GM19455 (cell line): Measurements from ENCODE around the gene TSPOAP1.
A peak's percentile ranks its signal among the peaks of the same experiment; 100 is the strongest.

Experiments
- ATAC-seq: cut with Tn5 transposase; IDR thresholded peaks from one replicate; pipeline ENCODE4 v1.9.1; 2021; ENCODE audit not compliant: unreplicated experiment

TSPOAP1 gene

GRCh38 chr17:58363457-58364185 is 35.0 kb upstream of the TSPOAP1 start:
- ATAC-seq: no peak

DNA sequence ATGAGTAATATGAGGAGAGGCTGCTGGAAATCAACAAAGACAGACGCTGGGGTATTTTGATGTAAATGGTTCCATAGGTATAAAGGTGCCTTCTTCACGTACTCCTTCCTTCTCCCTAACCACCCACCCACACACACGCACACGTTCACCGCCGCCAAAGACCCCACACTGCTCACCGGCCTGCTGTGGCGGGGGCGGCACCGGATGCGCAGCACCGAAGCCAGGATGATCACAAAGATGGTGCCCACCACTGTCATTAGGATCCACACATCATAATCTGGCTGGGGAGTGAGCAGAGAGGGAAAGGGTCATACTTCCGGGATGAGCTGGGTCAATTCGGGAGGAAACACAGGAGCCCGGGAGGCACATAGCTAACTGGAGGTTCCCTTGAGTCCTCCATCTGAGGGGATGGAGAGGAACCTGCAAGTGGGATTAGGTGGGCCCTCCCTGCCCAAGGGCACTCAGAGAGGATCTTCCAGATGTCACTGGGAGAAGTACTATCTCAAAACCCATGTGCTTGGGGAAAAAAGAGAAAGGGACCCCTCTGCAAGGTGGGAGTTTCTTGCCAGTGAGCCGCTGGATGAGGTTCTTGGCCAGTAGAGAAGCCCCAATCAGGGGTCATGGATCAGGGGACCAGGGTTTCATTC is 33.9 kb upstream of the TSPOAP1 start:
- no peak for ATAC-seq

DNA sequence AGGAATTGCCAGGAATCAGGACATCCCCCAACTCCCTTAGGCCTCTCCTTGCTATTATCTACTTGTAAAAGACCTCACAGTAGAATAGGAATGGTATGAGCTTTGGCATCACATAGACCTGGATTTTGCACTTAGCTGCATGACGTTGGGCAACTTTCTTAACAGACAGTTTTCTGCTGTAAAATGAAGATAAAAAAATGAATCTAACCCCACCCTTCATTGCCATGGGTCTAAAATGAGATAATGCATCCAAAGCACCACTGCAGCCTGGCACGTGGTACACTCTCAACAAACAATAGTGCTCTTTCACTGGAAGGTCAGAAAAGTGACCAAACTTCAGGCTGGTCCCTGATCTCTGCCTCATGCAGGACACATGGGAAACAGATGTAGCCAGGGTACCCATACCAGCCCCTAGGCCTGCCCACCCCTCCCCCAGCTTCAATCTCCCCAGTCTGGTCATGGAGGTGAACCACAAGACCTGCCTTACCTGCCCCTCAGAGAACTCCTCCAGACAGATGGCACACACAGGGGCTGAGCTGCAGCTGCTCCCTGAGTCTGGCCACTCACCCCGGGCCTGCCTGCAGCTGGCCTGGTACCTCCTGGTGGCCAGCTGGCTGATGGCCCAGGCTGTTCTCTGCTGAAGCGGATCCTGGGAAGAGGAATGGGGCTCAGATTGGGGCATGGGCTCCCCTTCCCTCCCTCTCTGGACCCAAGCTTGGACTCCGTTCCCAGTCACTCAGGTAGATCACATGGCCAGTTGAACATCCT is 31.9 kb upstream of the TSPOAP1 start:
- ATAC-seq: no peak

DNA sequence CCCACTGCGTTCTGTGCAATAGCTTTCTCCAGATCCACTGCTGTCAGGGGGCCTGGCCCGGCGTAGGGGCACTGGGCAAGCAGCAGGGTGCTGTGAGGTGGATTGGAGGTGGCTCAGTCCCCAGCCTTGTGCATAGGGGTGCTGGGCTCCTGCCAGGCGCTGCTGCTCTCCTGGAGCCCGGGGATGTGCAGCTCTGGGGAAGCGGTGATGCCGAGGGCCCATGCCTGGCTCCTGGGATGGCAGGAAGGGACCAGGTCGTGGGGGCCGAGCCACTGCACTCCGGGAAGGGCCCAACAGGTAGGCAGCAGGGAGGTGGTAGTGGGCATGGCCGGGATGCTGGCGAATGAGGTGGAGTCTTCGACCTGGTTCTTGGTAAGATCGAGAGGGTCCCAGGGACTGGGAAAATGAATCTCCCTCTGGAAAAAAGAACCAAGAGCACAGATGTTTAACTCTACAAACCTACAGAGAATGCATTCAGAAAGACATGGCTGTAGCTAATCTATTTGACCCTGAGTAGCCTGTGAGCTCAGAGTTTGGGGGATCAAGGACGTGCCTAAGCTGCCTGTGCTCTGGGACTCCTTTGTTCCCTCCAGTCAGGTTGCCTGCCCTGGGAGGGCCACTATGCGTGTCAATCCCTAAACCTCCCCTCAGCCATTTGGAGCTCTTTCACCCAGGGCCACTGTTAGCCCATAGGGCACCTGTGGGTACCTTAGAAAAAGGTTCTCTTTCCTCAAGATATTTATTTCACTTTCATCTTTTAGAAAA is 30.0 kb upstream of the TSPOAP1 start:
- ATAC-seq: no peak

DNA sequence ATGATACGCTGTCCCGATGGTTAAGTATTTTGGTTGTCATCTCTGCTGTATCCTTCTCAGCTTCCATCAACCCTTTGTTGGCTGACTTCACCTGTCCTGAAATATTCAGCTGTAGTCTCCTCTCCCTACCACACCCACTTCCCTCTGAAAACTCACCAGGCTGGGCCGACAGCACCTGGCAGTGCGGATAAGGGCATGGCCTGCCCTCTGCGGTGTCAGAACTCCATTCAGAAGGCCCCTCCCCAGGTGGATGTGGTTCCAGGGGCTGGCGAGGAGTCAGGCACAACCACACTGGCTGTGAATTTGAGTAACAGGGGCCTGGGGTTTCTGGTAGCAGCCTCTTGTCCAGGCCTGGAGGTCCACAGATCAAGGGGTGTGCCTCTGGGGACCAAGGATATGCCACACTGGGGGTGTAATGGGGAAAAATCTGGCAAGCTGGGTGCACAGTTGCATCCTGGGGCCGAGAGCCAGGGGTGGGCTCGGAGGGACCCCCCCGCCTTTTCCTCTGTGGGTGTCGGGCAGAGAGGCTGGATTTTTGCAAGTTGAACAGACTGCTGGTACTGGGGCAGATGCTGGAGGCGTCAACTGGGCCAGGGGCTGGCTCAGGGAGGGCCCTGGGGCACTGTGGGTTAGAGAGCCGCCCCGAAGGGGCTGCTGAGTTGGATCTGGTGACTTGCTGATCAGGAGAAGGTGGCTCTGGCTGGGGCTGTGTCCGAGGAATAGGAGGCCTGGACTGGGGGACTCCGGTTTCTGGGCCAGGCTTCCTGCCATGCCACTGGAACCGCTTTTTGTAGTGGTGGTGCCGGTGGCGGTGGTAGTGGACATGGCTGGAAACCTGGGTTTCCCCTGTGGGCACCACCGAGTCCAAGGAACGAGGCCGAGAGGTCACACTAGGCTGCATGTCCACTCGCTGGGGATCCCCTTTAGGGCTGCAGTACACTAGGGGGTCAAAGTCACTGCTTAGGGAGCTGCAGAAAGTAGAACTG is 29.0 kb upstream of the TSPOAP1 start:
- no peak for ATAC-seq

DNA sequence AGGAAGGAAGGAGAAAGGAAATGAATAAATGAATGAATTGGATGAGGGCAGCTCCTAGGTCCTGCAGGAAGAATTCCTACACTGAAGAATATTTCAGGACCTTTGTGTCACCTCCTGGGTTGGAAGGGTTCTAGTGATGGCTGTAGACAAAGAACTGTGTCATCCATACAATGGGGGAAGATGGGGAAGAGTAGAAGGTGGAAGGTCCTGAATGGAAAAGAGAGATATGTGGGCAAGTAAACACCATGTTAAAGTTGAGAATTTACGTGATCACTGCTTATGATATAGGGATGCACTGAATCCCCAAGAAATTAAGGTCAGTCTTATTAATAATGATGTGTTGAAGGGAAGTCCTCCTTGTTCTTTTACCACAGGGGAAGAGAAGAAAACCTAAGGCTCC is 27.6 kb upstream of the TSPOAP1 start:
- ATAC-seq: no peak

DNA sequence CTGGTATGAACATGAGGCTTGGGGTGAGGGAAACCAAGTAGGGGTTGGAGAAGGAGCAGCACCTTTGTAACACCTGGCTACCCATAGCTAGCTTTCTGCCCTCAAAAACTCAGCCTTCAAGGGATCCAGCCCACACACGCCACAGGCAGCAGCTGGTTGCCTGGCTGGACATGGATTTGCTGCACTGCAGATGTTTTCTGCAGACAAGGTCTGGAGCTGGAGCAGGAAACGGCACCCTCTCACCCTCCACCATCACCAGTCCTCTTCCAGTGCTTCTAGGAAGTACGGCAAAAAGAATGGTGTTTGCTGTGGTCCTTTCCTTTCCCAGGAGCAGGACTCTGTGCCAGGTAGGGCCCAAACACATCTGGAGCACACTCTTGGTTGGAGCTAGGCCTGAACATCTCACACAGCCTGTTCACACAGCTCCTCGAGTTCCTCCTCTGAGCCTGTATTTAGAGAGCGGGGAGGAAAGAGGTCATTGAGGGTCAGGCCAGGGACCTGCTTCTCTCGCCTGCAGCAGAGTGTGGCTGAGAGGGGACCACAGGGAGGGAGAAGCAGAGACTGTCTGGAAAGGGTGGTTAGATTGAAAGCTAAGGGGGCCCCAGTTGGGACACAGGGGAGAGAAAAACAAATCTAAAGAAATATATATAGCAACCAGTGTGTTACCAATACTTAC is 26.1 kb upstream of the TSPOAP1 start:
- ATAC-seq: no peak

DNA sequence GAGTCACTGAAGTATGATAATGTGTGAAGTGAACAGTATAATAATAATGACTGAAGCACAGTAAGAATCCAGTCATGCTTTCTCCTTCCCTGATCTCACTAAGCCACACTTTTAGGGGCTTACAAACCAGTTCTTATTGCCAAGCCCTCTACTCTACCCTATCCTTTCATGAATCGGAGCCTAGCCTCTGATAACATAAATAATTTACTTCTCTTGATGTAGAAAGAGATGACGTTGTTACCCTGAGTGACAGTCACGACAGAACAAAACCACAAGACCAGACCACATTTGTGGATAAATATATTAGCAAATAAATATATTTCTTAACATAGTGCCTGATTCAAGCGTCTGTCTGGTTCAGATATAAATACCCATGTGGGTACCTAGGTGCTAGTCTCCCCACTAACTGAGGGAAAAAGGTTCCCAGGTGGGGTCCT is 24.8 kb upstream of the TSPOAP1 start:
- no peak for ATAC-seq

DNA sequence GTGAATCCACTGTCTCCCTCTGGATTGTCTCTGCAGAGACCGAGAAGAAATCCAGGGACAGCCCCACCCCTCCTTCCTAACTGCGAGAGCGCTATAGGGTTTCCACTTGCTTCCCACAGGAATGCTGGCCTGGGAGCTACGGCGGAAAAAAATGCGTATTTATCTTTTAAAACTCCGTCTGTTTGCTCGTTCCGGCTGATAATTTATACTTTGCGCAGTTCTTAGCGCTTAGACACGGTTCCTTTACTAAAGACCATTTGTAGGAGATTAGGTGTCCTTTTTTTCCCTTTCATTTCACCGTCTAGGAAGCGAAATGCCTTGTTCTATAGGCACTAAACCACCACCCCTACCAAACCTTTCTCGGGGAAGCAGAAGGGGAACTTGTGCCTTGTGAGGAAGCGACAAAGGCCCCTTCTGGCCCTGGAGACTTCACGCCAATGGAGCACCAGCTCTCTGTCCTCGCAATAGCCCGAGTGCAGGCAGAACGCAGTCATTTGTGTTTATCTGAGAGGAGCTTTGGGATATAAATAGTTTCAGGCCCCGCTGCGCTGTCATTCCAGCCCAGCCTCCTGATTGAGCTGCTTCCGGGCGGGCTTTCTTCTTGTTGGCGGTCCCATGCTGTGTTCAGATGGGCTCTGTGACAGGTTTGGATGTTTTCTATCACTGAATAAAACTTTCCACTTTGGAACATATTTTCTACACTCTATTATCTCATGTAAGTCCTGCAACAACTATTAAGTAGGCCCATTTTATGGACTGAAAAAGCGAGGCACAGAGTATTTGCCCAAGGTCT is 24.2 kb upstream of the TSPOAP1 start:
- ATAC-seq: peak; percentile 2

GRCh38 chr17:58351831-58352595 is 23.4 kb upstream of the TSPOAP1 start, which contains the start of gene SUPT4H1:
SUPT4H1 (minus strand) TSS chr17:58352201; CDS start chr17:58352135, 66 bp downstream.
- peak; percentile 84 for ATAC-seq

DNA sequence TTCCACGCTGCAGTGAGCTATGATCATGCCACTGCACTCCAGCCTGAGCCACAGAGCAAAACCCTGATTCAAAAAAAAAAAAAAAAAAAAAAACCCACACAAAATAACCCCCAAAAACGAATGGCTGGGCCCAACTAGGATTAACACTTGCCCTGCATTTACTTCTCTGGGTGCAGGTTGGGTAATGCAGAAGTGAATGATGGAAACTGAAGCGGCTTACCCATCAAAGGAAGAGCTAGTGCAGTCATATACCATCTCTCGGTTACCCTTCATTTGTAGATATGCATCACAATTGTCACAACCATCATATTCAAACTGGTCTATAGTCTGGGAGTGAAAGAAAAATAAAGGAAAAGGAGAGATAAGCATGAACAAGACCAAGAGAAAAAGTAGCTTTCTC is 22.6 kb upstream of the TSPOAP1 start:
- no peak for ATAC-seq

DNA sequence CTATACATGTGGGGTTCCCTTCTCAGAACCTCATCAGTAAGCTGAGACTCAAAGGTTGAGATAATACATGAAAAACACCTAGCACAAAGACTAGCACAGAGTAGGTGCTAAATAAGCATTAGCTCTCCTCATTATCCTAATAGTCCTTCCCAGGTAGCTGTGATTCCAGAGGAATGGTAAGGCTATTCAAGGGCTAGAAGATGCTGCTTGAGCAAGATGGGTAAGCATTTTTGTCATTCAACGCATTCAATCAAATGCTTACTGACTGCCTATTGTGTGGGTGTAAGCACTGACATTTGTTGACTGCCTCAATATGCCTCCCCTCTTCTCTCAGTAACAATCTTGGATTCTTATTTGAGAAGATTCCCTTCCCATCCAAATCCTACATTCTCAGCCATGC is 19.4 kb upstream of the TSPOAP1 start:
- no peak for ATAC-seq

- ATAC-seq: no peak
These were observed 16.9 kb upstream of the TSPOAP1 start for GRCh38 chr17:58345500-58345899.

GRCh38 chr17:58344791-58345157 is 16.2 kb upstream of the TSPOAP1 start:
- ATAC-seq: peak; percentile 48

DNA sequence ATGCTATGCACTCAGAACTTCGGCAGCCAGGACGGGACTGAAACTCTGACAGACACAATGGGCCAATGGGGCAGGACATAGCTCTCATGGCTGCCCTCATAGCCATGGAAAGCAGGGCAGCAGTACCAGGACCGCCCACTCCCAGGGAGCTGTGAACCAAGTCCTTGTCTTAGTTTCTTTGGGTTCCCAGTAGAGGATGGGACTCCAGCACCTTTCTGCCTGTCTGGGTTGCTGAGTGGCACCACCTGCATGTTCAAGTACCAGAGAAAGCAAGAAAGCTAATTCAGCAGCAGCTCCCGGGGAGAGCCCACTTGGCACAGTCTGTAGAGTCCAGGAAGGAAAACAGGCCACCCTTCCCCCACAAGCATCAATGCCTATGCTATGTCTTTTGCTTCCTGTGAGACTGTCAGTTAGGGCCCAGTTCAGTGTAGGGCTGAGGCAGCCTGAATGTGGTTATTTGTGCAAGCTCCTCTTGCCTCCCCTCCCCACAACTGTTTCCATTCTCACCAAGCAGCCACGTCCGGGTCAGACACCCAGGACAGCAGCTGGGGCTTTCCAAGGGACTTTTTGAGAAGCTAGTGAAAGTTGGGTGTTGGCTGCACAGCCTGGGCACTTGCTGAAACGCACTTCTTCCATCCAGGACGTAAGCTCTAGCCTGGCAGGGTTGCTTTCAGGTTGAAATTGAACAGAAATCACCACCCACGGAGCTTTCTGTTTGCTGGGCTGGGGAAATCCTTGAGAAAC is 15.6 kb upstream of the TSPOAP1 start:
- ATAC-seq: peak; percentile 79

- ATAC-seq: no peak
These were observed 14.5 kb upstream of the TSPOAP1 start for GRCh38 chr17:58343131-58343530.

DNA sequence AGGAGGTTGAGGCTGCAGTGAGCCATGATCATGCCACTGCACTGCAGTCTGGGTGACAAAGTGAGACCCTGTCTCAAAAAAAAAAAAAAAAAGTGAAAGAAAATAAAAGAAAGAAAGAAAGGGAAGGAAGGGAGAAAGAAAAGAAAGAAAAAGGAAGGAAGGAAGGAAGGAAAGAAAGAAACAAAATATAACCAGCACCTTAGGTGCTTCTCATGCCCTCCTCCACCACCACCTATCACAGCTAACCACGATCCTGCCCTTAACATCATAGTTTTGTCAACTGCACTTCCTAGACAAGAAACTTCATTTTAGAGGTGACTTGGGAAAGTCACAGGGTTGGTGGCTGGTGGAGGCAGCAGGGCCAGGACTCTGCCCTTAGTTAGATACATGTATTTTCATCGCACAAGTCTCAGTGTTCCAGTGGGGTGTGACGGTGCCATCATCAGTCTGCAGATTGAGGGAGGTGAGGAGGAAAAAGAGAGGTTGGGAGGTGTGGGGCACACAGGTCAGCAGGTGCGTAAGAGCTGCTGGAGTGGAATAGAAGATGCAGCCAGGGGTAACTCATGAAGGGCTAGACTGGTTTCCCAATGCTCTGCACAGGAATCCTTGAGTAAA is 13.4 kb upstream of the TSPOAP1 start:
- no peak for ATAC-seq
